SJSA1 (cell line): ENCODE data around the gene OR6C65. TPM values are rescaled to one million over a fixed set of nuclear protein-coding genes. Genes with fewer than 3 reads are reported as not detected.
"Not testable (repeated sequence)": the region's sequence is repeated elsewhere in the genome, so short reads cannot be mapped to it uniquely, and the experiment has no call there.

ENCODE experiments used
- DNase-seq, 2 experiments: peaks; one replicate each; pipeline ENCODE4 v3.0.0-alpha.2; 2015 to 2020; ENCODE audit warnings: low spot score in 2 of 2, low read depth in 1 of 2
- H3K27ac ChIP-seq: fragments of 250-450 bp; sonication (Bioruptor Pico); 2 replicates; pipeline ENCODE4 v1.5.1; 2020; ENCODE audit warnings: mild to moderate bottlenecking, moderate library complexity
- H3K27me3 ChIP-seq: fragments of 250-450 bp; sonication (Bioruptor Pico); replicated peaks from 2 replicates; pipeline ENCODE4 v1.5.1; 2020; ENCODE audit warnings: mild to moderate bottlenecking, moderate library complexity
- H3K36me3 ChIP-seq: fragments of 250-450 bp; sonication (Bioruptor Pico); 2 replicates; pipeline ENCODE4 v1.5.1; 2020; ENCODE audit warnings: mild to moderate bottlenecking
- H3K4me1 ChIP-seq: fragments of 250-450 bp; sonication (Bioruptor Pico); replicated peaks from 2 replicates; pipeline ENCODE4 v1.6.1; 2021; ENCODE audit warnings: mild to moderate bottlenecking
- H3K4me3 ChIP-seq: fragments of 250-450 bp; sonication (Bioruptor Pico); 2 replicates; pipeline ENCODE4 v1.5.1; 2020; ENCODE audit warnings: mild to moderate bottlenecking
- H3K9me3 ChIP-seq: fragments of 250-450 bp; sonication (Bioruptor Pico); replicated peaks from 2 replicates; pipeline ENCODE4 v1.5.1; 2020; ENCODE audit warnings: mild to moderate bottlenecking
- total RNA-seq: library from RNA; depleted of rRNA; stranded (reverse); fragments of >200 nt; shearing (Covaris generic); gene quantifications from 2 replicates; pipeline ENCODE4 v1.2.3, GENCODE V29; 2014; rRNA removed

The OR6C65 gene
- total RNA-seq, 1 experiment from 2014 or later: not detected

GRCh38 chr12:55416961-55417360, 16.6 kb downstream of the OR6C65 start:
- H3K27ac ChIP-seq: no peak overlapping the region
- peaks cover 10% of the 10 kb centered on the region for H3K27me3 ChIP-seq
- DNase-seq: no peak
- H3K36me3 ChIP-seq: no peaks in the 10 kb centered on the region
- H3K4me1 ChIP-seq: no peaks in the 10 kb centered on the region
- H3K9me3 ChIP-seq: no peaks in the 10 kb centered on the region
- H3K4me3 ChIP-seq: no peak overlapping the region

- no peak overlapping the region for H3K27ac ChIP-seq
- H3K27me3 ChIP-seq: peaks cover 6% of the 10 kb centered on the region
- H3K9me3 ChIP-seq: no peaks in the 10 kb centered on the region
- no peaks in the 10 kb centered on the region for H3K4me1 ChIP-seq
- H3K4me3 ChIP-seq: no peak overlapping the region
- no peak for DNase-seq
- no peaks in the 10 kb centered on the region for H3K36me3 ChIP-seq
These were observed 20.1 kb downstream of the OR6C65 start for GRCh38 chr12:55420307-55420962.

GRCh38 chr12:55425954-55426353, 25.6 kb downstream of the OR6C65 start, which contains the start of gene OR6C76:
Gene OR6C76 (plus strand): TSS chr12:55426254. CDS start chr12:55426254, 0 bp downstream.
- Histone ChIP-seq H3K4me3 (no peak within 1 kb of the TSS), H3K9me3 (no peaks in the 10 kb centered on the region), H3K27ac (no peak within 1 kb of the TSS), H3K36me3 (no peaks in the 10 kb centered on the region), H3K4me1 (no peaks in the 10 kb centered on the region), H3K27me3 (no peaks in the 10 kb centered on the region)
- DNase-seq: no peak

GRCh38 chr12:55428331-55429243, 28.3 kb downstream of the OR6C65 start:
- H3K27me3 ChIP-seq: no peaks in the 10 kb centered on the region; the same call in 1 of the 2 replicates
- H3K27ac ChIP-seq: no peak overlapping the region
- DNase-seq: no peak
- no peaks in the 10 kb centered on the region for H3K9me3 ChIP-seq
- H3K4me3 ChIP-seq: no peak overlapping the region
- H3K36me3 ChIP-seq: no peaks in the 10 kb centered on the region
- H3K4me1 ChIP-seq: no peaks in the 10 kb centered on the region

GRCh38 chr12:55441233-55441632, 40.9 kb downstream of the OR6C65 start:
- H3K9me3 ChIP-seq, H3K36me3 ChIP-seq: not testable (repeated sequence)

GRCh38 chr12:55443776-55444175, 43.4 kb downstream of the OR6C65 start, which contains the start of gene OR6C2:
Gene OR6C2 (plus strand): TSS chr12:55444076. CDS start chr12:55452214, 8,138 bp downstream.
- no peaks in the 10 kb centered on the region for H3K27me3 ChIP-seq
- no peak within 1 kb of the TSS for H3K27ac ChIP-seq
- no peak within 1 kb of the TSS for H3K4me3 ChIP-seq
- DNase-seq: no peak
- H3K9me3 ChIP-seq: no peaks in the 10 kb centered on the region
- H3K4me1 ChIP-seq: no peaks in the 10 kb centered on the region
- H3K36me3 ChIP-seq: no peaks in the 10 kb centered on the region

More at GRCh38 chr12:55441233-55441632, 40.9 kb downstream of the OR6C65 start:
- not testable (repeated sequence) for DNase-seq, H3K27me3 ChIP-seq, H3K27ac ChIP-seq, H3K4me3 ChIP-seq, H3K4me1 ChIP-seq

GRCh38 chr12:55445357-55445756, 45.0 kb downstream of the OR6C65 start:
- H3K4me3 ChIP-seq: no peak overlapping the region
- H3K27me3 ChIP-seq: no peaks in the 10 kb centered on the region
- no peak for DNase-seq
- no peaks in the 10 kb centered on the region for H3K4me1 ChIP-seq
- H3K9me3 ChIP-seq: no peaks in the 10 kb centered on the region
- no peaks in the 10 kb centered on the region for H3K36me3 ChIP-seq
- H3K27ac ChIP-seq: no peak overlapping the region

- no peak for DNase-seq
- Histone ChIP-seq H3K27me3 (0 out of 2 replicates have a peak, but pooled peaks cover 3% of the 10 kb centered on the region), H3K4me3 (no peak overlapping the region), H3K27ac (no peak overlapping the region), H3K4me1 (no peaks in the 10 kb centered on the region), H3K36me3 (no peaks in the 10 kb centered on the region), H3K9me3 (no peaks in the 10 kb centered on the region)
These were observed 46.0 kb downstream of the OR6C65 start for GRCh38 chr12:55446326-55446725.

GRCh38 chr12:55448825-55449224, 48.5 kb downstream of the OR6C65 start:
- Histone ChIP-seq H3K36me3 (no peaks in the 10 kb centered on the region), H3K27ac (no peak overlapping the region), H3K4me1 (no peaks in the 10 kb centered on the region), H3K9me3 (no peaks in the 10 kb centered on the region), H3K27me3 (0 out of 2 replicates have a peak, but pooled peaks cover 3% of the 10 kb centered on the region), H3K4me3 (no peak overlapping the region)
- no peak for DNase-seq

Other genes starting within 250 kb of the OR6C65 start
- not detected in 2 replicates for gene OR10A7, start 179.5 kb upstream of the OR6C65 start, total RNA-seq
- not detected in 2 replicates for gene OR6C74, start 155.9 kb upstream of the OR6C65 start, total RNA-seq
- not detected in 2 replicates for gene OR6C6, start 104.0 kb upstream of the OR6C65 start, total RNA-seq
- not detected in 2 replicates for gene OR6C1, start 86.2 kb upstream of the OR6C65 start, total RNA-seq
- not detected in 2 replicates for gene OR6C3, start 69.8 kb upstream of the OR6C65 start, total RNA-seq
- gene OR6C75, start 37.6 kb upstream of the OR6C65 start, total RNA-seq: not detected in 2 replicates
- not detected in 2 replicates for gene OR6C76, start 25.7 kb downstream of the OR6C65 start, total RNA-seq
- not detected in 2 replicates for gene OR6C2, start 43.5 kb downstream of the OR6C65 start, total RNA-seq
- gene OR6C70, start 69.6 kb downstream of the OR6C65 start, total RNA-seq: not detected in 2 replicates
- not detected in 2 replicates for gene OR6C68, start 91.8 kb downstream of the OR6C65 start, total RNA-seq
- gene OR6C4, start 149.1 kb downstream of the OR6C65 start, total RNA-seq: not detected in 2 replicates
- gene OR2AP1, start 171.9 kb downstream of the OR6C65 start, total RNA-seq: not detected in 2 replicates
- gene OR10P1, start 236.4 kb downstream of the OR6C65 start, total RNA-seq: not detected in 2 replicates